ENCODE measurements around the gene HERC6.

The HERC6 gene

GRCh38 chr4:88439161-88439760 is 60.6 kb downstream of the HERC6 start:
- ChIA-PET POLR2A (no interaction called here), CTCF (interaction anchor here (1.0 kb wide), 1 partner anchor 18 kb away, joined by 3 read pairs; the partner anchor contains the start of gene HERC5)

GRCh38 chr4:88440146-88440545 is 61.5 kb downstream of the HERC6 start:
- H3K4me3 ChIP-seq (ENCODE audit: low read depth, low read length), result no peak overlapping the region
- TF ChIP-seq, protein P1, sequence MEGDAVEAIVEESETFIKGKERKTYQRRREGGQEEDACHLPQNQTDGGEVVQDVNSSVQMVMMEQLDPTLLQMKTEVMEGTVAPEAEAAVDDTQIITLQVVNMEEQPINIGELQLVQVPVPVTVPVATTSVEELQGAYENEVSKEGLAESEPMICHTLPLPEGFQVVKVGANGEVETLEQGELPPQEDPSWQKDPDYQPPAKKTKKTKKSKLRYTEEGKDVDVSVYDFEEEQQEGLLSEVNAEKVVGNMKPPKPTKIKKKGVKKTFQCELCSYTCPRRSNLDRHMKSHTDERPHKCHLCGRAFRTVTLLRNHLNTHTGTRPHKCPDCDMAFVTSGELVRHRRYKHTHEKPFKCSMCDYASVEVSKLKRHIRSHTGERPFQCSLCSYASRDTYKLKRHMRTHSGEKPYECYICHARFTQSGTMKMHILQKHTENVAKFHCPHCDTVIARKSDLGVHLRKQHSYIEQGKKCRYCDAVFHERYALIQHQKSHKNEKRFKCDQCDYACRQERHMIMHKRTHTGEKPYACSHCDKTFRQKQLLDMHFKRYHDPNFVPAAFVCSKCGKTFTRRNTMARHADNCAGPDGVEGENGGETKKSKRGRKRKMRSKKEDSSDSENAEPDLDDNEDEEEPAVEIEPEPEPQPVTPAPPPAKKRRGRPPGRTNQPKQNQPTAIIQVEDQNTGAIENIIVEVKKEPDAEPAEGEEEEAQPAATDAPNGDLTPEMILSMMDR (IDR thresholded peaks at IDR 0.05; ENCODE audit: insufficient read depth, low read length, missing control alignments), result no peak
- DNase-seq (ENCODE audit: low read depth, low spot score), result no peak
- ChIA-PET CTCF (interaction anchor here (1.1 kb wide), 1 partner anchor 17 kb away, joined by 3 read pairs; the partner anchor contains the start of gene HERC5), POLR2A (no interaction called here)

More at GRCh38 chr4:88439161-88439760, 60.6 kb downstream of the HERC6 start:
- TF ChIP-seq, protein P1 (IDR thresholded peaks at IDR 0.05; ENCODE audit: insufficient read depth, low read length, missing control alignments), result no peak
- H3K4me3 ChIP-seq (ENCODE audit: low read depth, low read length), result no peak overlapping the region
- no peak for DNase-seq (ENCODE audit: low read depth, low spot score)

DNA sequence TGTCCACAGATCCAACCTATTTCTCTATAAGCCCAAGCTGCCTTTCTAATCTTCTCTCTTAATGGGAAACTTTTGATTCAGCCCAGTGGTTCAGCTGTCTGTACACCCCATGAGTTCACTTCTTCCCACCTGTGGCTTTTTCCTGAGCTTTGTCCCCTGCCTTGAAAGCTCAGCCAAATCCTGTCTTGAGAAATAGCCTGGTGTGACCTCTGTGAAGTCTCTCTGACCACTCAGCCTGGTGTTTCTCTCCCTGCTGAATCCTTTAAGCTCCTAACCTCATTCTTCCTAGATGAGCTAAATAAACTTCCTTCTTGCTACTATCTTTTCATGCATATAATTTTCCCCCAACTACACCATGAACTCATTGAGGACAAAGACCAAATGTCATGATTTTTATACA is 63.0 kb downstream of the HERC6 start:
- DNase-seq (ENCODE audit: low read depth, low spot score), result no peak
- ChIA-PET CTCF (no interaction called here), POLR2A (no interaction called here)
- no peak overlapping the region for H3K4me3 ChIP-seq (ENCODE audit: low read depth, low read length)
- TF ChIP-seq, protein P1 (IDR thresholded peaks at IDR 0.05; ENCODE audit: insufficient read depth, low read length, missing control alignments), result no peak

- ChIA-PET CTCF (no interaction called here), POLR2A (no interaction called here)
- TF ChIP-seq, protein P1 (IDR thresholded peaks at IDR 0.05; ENCODE audit: insufficient read depth, low read length, missing control alignments), result no peak
- DNase-seq (ENCODE audit: low read depth, low spot score), result no peak
- H3K4me3 ChIP-seq (ENCODE audit: low read depth, low read length), result no peak overlapping the region
Observed at GRCh38 chr4:88442689-88443191, 64.1 kb downstream of the HERC6 start.

DNA sequence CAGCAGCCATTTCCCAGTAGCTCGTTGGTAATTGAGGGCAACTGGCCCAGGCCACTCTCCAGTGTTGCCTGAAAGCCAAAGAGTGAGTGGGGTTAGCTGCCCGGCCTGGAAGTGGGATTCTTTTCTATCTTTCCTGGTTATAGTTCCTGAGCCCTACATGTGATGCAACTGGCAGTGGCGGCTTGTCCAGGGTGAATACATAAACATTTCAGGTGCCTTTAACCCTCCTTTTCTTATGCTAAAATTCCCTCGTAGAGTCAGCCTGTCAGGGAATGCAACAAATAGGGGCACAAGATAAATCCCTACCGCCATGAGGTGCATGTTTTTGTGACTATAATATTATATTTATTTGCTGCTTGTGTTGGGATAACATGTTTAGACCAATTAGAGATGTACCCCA is 64.8 kb downstream of the HERC6 start:
- TF ChIP-seq, protein P1 (IDR thresholded peaks at IDR 0.05; ENCODE audit: insufficient read depth, low read length, missing control alignments), result no peak
- no peak overlapping the region for H3K4me3 ChIP-seq (ENCODE audit: low read depth, low read length)
- DNase-seq (ENCODE audit: low read depth, low spot score), result no peak
- ChIA-PET POLR2A (no interaction called here), CTCF (no interaction called here)

GRCh38 chr4:88445252-88445651 is 66.6 kb downstream of the HERC6 start:
- H3K4me3 ChIP-seq (ENCODE audit: low read depth, low read length), result no peak overlapping the region
- TF ChIP-seq, protein P1 (IDR thresholded peaks at IDR 0.05; ENCODE audit: insufficient read depth, low read length, missing control alignments), result no peak
- no peak for DNase-seq (ENCODE audit: low read depth, low spot score)
- CTCF ChIA-PET, result no interaction called here
- POLR2A ChIA-PET, result no interaction called here

Data from AG04449 (cell line).